Measurements from ENCODE around the gene UPF3B.

The UPF3B gene

DNA sequence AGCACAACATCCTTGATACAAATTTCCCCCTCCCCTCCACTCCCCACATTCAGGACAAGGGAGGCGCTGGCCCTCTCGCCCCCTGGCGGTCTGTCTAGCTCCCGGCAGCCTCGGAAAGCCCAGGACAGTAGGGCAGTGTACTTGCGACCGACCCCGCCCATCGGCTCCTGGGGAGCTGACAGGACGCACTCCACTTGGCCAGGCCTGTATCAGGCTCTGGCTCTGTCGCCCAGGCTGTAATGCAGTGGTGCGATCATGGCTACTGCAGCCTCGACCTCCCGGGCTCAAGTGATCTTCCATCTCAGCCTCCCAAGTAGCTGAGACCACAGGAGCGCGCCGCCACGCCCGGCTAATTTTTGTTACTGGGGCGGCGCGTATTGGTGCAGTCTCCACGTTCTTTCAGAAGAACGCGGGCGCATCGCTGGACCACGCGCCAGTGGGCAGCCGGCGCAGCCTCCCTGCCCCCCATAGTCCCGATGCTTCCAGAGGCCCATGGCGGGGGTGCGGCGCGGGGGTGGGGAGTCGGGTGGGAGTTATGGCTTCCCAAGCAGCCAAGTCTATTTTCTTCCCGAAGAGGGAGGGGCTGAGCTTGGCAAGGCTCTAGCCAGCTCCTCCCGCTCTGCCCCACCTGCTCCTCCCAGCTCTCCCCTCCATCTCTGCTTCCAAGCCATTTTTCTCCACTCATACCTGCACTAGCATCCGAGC lies 35.1 kb upstream of the UPF3B start:
- H3K27ac ChIP-seq, result no peak overlapping the region
- TF ChIP-seq, protein P1, sequence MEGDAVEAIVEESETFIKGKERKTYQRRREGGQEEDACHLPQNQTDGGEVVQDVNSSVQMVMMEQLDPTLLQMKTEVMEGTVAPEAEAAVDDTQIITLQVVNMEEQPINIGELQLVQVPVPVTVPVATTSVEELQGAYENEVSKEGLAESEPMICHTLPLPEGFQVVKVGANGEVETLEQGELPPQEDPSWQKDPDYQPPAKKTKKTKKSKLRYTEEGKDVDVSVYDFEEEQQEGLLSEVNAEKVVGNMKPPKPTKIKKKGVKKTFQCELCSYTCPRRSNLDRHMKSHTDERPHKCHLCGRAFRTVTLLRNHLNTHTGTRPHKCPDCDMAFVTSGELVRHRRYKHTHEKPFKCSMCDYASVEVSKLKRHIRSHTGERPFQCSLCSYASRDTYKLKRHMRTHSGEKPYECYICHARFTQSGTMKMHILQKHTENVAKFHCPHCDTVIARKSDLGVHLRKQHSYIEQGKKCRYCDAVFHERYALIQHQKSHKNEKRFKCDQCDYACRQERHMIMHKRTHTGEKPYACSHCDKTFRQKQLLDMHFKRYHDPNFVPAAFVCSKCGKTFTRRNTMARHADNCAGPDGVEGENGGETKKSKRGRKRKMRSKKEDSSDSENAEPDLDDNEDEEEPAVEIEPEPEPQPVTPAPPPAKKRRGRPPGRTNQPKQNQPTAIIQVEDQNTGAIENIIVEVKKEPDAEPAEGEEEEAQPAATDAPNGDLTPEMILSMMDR (conservative IDR thresholded peaks at IDR 0.05; ENCODE audit: low read depth, low read length), result no peak
- no peak overlapping the region for H3K4me3 ChIP-seq (IDR thresholded peaks at IDR 0.05; ENCODE audit: insufficient read depth, low read depth, low read length)
- no peak overlapping the region for H3K9ac ChIP-seq
- H2AFZ ChIP-seq (ENCODE audit: low read depth), result no peak overlapping the region
- no peaks in the 10 kb centered on the region for H3K27me3 ChIP-seq (ENCODE audit: insufficient read depth, low read depth)
- H3K4me1 ChIP-seq (ENCODE audit: low read depth, poor library complexity, severe bottlenecking), result no peaks in the 10 kb centered on the region
- H3K4me2 ChIP-seq, result no peak overlapping the region
- H3K36me3 ChIP-seq (ENCODE audit: insufficient read depth), result no peaks in the 10 kb centered on the region
- no peaks in the 10 kb centered on the region for H4K20me1 ChIP-seq (ENCODE audit: insufficient read depth)
- H3K79me2 ChIP-seq (ENCODE audit: insufficient read depth, low read depth), result no peaks in the 10 kb centered on the region

DNA sequence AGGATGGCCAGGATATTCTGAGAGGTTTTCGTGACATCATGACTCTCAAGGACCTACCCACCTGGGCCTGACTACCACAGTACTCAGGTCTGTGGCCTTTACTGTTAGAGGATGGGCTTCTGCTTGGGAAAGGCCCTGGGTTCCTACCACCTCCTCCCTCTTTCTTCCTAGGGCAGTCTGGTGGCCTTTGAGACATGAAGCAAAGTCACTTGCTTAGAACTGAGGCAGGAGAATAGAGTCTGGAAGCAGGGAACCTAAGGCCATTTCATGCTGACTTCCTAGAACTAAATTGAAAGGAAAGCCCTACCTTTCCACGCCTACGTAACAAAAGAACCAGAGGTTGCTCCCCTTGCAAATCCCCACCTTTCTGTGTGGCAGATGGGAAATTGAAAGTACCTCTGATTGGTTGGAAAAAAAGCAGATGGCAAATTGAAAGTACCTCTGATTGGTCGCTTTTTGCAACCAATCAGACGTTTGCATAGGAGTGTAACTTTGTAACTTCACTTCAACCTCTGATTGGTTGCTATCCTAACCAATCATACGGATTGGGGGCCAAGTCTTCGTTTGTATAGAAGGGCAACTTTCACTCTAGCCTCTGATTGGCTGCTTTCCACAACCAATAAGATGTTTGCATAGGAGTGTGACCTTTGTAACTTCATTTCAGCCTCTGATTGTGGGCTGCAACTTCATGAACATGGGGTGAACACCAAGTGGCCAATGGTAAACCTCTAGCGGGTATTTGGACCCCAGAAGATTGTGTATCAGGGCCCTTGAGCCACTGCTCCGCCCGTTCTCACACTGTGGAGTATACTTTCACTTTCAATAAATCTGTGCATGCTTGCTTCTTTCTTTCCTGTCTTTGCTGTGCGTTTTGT lies 33.0 kb upstream of the UPF3B start:
- Histone ChIP-seq H3K27me3 (ENCODE audit: insufficient read depth, low read depth) (no peaks in the 10 kb centered on the region), H3K4me2 (no peak overlapping the region), H2AFZ (ENCODE audit: low read depth) (no peak overlapping the region), H3K9ac (no peak overlapping the region), H3K27ac (no peak overlapping the region), H3K36me3 (ENCODE audit: insufficient read depth) (no peaks in the 10 kb centered on the region), H3K4me1 (ENCODE audit: low read depth, poor library complexity, severe bottlenecking) (peaks cover 4% of the 10 kb centered on the region), H4K20me1 (ENCODE audit: insufficient read depth) (no peaks in the 10 kb centered on the region), H3K79me2 (ENCODE audit: insufficient read depth, low read depth) (no peaks in the 10 kb centered on the region), H3K4me3 (IDR thresholded peaks at IDR 0.05; ENCODE audit: insufficient read depth, low read depth, low read length) (no peak overlapping the region)
- TF ChIP-seq, protein P1 (conservative IDR thresholded peaks at IDR 0.05; ENCODE audit: low read depth, low read length), result no peak

DNA sequence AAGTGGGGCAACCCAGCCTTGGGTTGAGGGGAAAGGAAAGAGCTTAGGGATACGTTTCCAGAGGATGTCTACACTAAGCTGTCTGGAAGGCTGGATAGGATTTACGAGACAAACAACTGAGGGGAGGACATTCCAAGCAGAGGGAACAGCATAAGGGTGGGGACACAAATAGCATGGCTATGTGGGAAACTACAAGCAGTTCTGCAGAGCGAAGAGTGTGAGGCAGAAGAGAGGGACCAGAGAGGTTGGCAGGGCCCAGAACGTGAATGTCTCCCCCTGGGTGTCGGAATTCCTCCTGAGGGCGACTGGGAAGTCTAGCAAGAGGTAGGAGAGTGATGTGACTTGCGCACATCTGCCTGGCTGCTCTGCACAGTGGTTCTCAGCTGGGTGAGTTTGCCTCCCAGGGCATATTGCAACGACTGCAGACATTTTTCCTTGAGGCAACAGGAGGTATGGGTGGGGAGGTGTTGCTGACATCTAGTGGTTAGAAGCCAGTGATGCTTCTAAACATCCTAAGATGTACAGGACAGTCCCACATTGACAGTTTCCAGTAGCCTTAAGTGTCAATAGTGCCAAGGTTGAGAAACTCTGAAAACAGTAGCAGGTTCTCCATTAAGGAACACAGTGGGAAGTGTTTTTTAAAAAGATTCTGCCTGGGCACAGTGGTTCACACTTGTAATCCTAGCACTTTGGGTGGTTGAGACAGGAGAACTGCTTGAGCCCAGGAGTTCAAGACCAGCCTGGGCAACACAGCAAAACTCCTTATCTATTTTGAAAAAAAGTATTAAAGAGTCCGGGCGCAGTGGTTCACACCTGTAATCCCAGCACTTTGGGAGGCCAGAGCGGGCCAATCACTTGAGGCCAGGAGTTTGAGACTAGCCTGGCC lies 28.0 kb upstream of the UPF3B start:
- H3K36me3 ChIP-seq (ENCODE audit: insufficient read depth), result no peaks in the 10 kb centered on the region
- no peak overlapping the region for H3K9ac ChIP-seq
- no peak overlapping the region for H2AFZ ChIP-seq (ENCODE audit: low read depth)
- TF ChIP-seq, protein P1 (conservative IDR thresholded peaks at IDR 0.05; ENCODE audit: low read depth, low read length), result peak; percentile 42; the same call in 1 of the 2 replicates
- no peaks in the 10 kb centered on the region for H4K20me1 ChIP-seq (ENCODE audit: insufficient read depth)
- H3K79me2 ChIP-seq (ENCODE audit: insufficient read depth, low read depth), result no peaks in the 10 kb centered on the region
- H3K27me3 ChIP-seq (ENCODE audit: insufficient read depth, low read depth), result no peaks in the 10 kb centered on the region
- H3K4me1 ChIP-seq (ENCODE audit: low read depth, poor library complexity, severe bottlenecking), result peaks cover 27% of the 10 kb centered on the region
- peak overlapping the region; percentile 5; the same call in 1 of the 2 replicates for H3K4me2 ChIP-seq
- peak overlapping the region; percentile 55; the same call in 1 of the 2 replicates for H3K27ac ChIP-seq
- no peak overlapping the region for H3K4me3 ChIP-seq (IDR thresholded peaks at IDR 0.05; ENCODE audit: insufficient read depth, low read depth, low read length)

DNA sequence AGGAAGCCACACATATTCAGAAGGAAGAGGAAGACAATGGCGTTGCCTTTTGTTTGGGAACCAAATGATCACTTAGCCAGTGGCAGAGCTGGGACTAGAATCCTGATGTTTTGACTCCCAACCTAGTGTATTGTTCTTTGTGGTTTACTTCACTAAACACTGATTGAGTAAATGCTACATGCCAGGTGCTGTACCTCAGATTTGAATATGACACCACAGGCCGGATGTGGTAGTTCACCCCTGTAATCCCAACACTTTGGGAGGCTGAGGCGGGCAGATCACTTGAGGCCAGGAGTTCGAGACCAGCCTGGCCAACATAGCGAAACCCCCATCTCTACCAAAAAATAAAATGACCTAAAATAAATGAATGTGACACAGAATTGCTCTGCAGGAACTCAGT lies 27.3 kb upstream of the UPF3B start:
- H3K36me3 ChIP-seq (ENCODE audit: insufficient read depth), result no peaks in the 10 kb centered on the region
- H3K9ac ChIP-seq, result no peak overlapping the region
- peak overlapping the region; percentile 55 for H3K27ac ChIP-seq
- TF ChIP-seq, protein P1 (conservative IDR thresholded peaks at IDR 0.05; ENCODE audit: low read depth, low read length), result no peak
- no peaks in the 10 kb centered on the region for H3K27me3 ChIP-seq (ENCODE audit: insufficient read depth, low read depth)
- no peak overlapping the region for H3K4me3 ChIP-seq (IDR thresholded peaks at IDR 0.05; ENCODE audit: insufficient read depth, low read depth, low read length)
- no peak overlapping the region for H2AFZ ChIP-seq (ENCODE audit: low read depth)
- H3K4me1 ChIP-seq (ENCODE audit: low read depth, poor library complexity, severe bottlenecking), result peaks cover 27% of the 10 kb centered on the region
- H3K79me2 ChIP-seq (ENCODE audit: insufficient read depth, low read depth), result peaks cover 4% of the 10 kb centered on the region; the same call in 1 of the 2 replicates
- no peaks in the 10 kb centered on the region for H4K20me1 ChIP-seq (ENCODE audit: insufficient read depth)
- H3K4me2 ChIP-seq, result peak overlapping the region; percentile 5; the same call in 1 of the 2 replicates

All from KMS-11 (cell line).